Stimulated activated CD8-positive, alpha-beta memory T cell treated with anti-CD3 and anti-CD28 coated beads, Interleukin-4, amount 100 ng/mL, for 1 hour (primary cell): ENCODE data around the gene ST6GAL1.
"Not testable (repeated sequence)": the region's sequence is repeated elsewhere in the genome, so short reads cannot be mapped to it uniquely, and the experiment has no call there.

Experiments used
- DNase-seq, 2 donors: peaks; one replicate each; pipeline ENCODE4 v3.0.0-alpha.2; 2020; ENCODE audit warnings: low read depth in 2 of 2, low spot score in 1 of 2

ST6GAL1 gene, protein sequence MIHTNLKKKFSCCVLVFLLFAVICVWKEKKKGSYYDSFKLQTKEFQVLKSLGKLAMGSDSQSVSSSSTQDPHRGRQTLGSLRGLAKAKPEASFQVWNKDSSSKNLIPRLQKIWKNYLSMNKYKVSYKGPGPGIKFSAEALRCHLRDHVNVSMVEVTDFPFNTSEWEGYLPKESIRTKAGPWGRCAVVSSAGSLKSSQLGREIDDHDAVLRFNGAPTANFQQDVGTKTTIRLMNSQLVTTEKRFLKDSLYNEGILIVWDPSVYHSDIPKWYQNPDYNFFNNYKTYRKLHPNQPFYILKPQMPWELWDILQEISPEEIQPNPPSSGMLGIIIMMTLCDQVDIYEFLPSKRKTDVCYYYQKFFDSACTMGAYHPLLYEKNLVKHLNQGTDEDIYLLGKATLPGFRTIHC

DNA sequence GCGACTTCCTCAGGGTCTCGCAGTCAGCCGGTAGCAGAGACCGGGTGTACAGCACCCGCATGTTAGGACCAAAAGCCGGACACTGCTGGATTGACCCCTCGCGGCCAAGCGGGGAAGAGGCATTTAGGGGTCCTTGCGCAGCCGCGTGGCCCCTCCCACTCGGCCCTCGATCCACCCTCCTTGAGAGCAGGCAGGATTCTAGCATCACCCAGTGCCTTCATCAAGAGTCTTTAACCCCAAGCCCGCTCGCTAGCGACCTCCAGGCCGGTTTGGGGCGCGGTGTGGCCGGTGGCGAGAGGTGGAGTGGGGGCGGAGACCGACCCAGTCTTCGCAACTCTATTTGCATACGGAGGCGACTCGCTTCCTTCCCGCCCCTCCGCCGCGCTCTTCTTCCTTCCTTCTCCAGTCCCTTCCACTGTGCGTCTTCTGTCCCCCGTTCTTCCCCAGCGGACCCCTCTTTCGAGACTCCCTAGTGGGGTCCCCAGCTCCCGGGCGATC is at the start of gene ST6GAL1:
TSS of gene ST6GAL1 (plus strand) at position 384 of the 498 bp plus-strand sequence. CDS start 112,178 bp downstream, outside the sequence.
- DNase-seq, result peak; percentile 40 to 42

DNA sequence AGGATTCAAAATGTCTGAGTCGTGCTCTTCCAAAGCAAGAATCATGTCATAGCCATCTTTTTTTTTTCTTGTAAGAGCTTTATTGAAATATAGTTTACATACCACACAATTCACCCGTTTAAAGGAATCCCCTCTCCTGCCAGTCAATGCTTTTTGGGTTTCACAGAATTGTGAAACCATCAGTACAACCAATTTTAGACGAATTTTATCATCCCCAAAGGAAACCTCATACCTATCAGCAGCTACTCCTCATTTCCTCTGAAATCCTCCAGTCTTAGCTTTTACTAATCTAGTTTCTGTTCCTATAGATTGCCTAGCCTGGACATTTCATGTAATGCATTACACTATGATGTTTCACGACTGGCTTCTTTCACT is 48.2 kb upstream of the ST6GAL1 start:
- no peak for DNase-seq

DNA sequence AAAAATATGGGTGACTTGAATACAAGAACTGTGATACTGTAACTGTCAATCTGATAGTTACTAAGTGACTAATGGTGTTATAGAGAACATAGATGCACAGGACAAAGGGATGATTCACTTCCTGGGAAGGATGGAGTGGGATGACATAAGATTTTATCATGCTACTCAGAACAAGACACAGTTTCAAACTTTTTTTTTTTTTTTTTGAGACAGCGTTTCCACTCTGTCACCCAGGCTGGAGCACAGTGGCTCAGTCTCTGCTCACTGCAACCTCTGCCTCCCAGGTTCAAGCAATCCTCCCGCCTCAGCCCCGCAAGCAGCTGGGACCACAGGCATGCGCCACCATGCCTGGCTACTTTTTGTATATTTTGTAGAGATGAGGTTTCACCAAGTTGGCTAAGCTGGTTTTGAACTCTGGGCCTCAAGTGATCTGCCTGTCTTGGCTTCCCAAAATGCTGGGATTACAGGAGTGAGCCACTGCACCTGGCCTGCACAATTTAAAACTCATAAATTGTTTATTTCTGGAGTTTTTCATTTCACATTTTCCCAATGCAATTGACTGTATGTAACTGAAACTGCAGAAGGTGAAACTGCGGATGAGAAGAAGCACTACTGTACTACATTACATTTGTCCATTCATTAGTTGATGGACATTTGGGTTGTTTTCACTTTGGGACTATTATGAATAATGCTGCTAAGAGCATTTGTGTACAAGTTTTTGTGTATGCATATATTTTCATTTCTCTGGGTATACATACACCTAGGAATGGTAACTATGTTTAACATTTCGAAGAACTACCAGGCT is 47.2 kb upstream of the ST6GAL1 start:
- no peak for DNase-seq

DNA sequence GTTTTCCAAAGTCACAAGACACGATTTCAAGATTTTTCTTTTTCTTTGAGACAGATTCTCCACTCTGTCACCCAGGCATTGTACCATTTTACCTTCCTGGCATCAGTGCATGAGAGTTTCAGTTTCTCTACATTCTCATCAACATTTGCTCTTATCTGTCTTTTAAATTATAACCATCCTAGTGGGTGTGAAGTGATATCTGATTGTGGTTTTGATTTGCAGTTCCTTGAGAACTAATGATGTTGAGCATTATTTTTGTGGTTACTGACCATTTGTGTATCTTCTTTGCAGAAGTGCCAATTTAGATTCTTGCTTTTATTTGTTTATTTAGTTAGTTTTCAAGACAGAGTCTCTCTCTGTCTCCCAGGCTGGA is 46.7 kb upstream of the ST6GAL1 start:
- no peak for DNase-seq

DNA sequence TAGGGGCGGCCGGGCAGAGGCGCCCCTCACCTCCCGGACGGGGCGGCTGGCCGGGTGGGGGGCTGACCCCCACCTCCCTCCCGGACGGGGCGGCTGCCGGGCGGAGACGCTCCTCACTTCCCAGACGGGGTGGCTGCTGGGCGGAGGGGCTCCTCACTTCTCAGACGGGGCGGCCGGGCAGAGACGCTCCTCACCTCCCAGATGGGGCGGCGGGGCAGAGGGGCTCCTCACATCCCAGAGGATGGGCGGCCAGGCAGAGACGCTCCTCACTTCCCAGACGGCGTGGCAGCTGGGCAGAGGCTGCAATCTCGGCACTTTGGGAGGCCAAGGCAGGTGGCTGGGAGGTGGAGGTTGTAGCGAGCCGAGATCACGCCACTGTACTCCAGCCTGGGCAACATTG is 45.5 kb upstream of the ST6GAL1 start:
- not testable (repeated sequence) for DNase-seq

DNA sequence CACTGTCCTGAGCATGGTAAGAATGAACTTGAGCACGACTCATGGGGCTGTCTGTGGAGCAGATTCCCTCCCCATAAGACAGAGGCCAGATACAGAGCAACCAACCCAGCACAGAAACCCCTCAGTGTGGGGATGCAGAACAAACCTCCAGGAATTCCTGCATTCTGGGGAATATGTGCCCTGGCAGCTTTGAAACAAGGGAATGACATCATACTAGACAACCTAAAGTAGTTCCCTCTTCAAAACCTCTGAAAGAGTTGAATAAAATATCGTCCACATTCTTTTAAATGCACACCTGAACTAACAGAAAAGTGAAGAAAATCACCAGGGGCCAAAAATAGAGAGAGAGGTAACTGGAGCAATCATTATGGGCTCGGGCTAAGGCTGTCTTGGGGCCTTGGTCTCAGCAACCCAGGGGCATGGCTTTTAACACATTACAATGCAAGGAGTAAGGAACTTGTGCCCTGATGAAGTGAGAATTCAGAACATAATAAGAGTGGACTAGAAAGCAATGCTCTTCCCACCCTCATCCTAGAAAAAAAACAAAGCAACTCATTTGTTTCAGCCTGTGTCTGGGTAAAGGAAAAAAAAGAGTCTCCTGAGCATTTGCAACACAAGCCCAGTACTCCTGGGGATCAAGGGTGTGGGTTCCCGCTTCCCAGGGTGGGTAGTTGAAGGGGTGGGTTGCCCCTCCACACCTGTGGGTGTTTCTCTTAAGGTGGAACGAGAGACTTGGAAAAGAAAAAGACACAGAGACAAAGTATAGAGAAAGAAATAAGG is 43.9 kb upstream of the ST6GAL1 start:
- DNase-seq, result no peak

DNA sequence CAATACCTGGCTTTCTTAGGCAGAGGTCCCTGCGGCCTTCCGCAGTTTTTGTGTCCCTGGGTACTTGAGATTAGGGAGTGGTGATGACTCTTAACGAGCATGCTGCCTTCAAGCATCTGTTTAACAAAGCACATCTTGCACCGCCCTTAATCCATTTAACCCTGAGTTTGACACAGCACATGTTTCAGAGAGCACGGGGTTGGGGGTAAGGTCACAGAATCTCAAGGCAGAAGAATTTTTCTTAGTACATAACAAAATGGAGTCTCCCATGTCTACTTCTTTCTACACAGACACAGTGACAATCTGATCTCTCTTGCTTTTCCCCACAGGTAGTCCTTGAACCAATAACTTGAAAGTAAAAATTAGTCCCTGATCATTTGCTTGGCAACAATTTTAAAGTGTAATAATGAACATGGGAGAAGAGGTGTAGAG is 42.8 kb upstream of the ST6GAL1 start:
- DNase-seq, result not testable (repeated sequence)

DNA sequence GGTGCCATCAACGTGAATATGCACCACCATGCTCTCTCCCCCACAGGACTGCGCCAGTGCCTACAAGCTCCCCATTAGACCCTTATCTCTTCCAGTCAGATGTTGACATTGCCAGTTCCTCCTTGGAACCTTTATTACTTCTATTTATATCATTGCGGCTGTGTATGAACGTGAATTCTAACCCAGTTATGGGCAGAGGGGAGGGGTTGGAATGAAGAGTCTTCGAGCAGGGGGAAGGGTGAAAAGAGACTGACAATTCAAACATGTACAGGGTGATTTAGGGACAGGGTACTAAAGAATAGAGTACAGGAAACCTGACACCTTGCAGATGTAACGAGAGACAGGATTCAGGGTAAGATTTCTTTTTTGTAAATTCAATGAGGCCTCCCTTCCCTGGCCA is 41.8 kb upstream of the ST6GAL1 start:
- no peak for DNase-seq

DNA sequence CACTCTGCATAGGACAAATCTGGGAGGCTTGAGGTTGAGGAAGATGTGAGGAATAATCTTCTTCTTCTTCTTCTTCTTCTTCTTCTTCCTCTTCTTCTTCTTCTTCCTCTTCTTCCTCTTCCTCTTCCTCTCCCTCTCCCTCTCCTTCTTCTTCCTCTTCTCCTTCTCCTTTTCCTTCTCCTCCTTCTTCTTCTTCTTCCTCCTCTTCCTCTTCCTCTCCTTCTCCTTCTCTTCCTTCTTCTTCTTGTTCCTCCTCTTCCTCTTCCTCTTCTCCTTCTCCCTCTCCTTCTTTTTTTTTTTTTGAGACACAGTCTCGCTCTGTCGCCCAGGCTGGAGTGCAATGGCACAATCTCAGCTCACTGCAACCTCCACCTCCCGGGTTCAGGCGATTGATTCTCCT is 40.6 kb upstream of the ST6GAL1 start:
- DNase-seq, result not testable (repeated sequence)

DNA sequence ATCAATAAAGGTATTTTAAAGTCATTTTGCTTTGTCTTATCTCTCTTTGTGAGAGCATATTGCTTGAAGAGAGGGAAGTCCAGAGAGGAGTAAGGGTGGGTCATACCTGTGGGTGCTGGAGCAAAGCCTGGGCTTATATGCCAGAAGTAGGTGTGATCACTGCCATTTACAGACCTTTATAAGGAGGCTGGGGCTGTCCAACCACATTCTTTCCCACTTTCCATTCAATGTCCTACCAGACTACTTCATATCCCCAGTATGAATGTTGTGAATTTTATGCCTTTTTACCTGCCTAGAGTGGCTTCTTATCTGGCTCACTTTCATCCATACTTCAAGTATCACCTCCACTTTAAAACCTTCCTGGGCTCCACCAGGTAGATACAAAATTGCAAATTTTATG is 39.4 kb upstream of the ST6GAL1 start:
- no peak for DNase-seq

DNA sequence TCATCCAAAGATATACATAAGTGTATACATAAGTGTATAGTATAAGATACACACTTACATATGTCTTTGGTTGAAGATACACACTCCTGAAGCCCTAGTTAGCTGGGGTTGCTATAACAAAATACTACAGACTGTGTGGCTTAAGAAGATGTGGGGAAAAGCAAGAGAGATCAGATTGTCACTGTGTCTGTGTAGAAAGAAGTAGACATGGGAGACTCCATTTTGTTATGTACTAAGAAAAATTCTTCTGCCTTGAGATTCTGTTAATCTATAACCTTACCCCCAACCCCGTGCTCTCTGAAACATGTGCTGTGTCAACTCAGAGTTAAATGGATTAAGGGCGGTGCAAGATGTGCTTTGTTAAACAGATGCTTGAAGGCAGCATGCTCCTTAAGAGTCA is 37.3 kb upstream of the ST6GAL1 start:
- DNase-seq, result not testable (repeated sequence)

DNA sequence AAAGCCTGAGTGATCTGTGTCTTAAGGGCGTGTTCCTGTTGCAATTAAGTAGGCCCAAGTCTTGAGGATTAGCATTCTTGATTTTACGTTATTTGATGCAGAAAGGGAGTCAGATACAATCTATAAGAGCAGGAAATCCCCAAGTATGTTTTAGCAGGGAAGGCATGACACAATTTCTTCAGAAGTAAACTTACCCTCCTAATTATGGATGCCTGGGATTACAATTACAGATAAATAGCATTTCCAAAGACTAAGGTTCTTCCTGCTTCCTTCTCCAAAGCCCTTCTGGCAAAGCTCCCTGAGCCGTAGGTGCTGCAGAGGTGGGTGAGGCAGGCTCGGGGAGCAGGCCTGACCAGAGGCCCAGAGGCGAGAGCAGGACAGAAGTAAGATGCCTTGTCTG is 34.9 kb upstream of the ST6GAL1 start:
- no peak for DNase-seq

DNA sequence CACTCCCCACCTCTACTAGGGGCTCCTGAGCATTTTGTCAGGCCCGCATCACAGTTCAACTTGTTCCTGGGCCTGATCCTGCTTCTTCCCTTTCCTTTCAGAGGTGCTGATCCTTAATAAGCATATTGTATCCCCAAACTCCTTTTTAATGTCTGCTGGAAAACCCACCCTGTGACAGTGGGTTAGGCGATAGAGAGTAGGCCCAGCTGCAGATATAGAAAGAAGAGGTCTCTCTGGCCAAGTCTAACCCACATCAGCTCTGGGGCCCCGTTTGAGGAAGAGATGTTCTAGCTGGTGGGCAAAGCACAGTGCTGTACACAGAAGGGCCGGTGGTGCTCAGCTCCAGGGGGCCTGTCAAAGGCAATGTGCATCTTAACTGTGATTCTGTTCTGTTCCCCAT is 34.3 kb upstream of the ST6GAL1 start:
- no peak for DNase-seq

DNA sequence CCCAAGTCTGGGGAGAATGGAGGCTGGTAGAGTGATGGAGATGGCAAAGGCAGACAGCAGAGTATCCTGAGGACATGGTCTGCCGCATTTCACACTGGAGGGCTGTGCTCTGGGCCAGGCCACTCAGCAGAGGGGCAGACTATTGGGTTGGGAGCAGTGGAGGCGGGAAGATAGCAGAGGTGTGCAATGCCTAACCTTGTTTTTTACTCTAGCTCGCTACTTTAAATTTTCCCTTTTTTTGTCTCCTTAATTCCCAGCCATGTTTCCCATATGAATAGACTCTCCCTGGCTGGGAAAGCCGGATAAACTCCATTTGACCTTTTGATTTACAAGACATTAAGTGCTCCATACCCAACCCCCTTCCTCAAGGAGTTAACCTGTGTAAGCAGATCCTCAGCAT is 33.5 kb upstream of the ST6GAL1 start:
- no peak for DNase-seq

DNA sequence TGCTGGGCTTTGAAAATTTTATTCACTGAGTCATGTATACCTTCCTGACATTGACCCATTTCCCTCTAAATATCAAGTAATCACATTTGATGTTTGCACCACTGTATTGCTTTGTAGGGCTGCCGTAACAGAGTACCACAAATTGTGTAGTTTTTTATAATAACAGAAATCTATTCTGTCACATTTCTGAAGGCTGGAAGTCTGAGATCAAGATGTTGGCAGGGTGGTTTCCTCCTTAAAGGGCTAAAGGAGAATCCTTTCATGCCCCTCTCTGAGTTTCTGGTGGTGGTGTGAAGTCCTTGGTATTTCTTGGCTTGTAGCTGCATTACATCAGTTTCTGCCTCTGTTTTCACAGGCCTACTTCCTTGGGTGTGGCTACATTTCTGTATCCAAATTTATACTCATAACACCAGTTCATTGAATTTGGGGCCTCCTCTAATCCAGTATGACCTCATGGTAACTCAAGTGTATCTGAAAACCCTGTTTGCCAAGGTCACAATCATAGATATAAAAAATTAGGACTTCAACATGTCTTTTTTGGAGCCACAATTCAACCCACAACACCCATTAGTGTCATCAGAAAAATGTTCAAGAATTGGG is 29.1 kb upstream of the ST6GAL1 start:
- no peak for DNase-seq

DNA sequence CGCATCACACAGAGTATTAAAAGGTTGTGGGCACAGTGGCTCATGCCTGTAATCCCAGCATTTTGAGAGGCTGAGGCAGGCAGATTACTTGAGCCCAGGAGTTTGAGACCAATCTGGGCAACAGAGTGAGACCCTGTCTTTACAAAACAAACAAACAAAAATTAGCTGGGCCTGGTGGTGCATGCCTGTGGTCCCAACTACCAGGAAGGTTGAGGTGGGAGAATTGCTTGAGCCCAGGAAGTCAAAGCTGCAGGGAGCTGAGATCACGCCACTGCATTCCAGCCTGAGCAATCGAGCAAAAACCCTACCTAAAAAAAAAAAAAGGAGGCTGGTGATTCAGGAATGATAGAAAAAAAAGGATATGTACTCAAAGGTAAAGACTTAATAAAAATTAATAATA is 28.2 kb upstream of the ST6GAL1 start:
- DNase-seq, result no peak

DNA sequence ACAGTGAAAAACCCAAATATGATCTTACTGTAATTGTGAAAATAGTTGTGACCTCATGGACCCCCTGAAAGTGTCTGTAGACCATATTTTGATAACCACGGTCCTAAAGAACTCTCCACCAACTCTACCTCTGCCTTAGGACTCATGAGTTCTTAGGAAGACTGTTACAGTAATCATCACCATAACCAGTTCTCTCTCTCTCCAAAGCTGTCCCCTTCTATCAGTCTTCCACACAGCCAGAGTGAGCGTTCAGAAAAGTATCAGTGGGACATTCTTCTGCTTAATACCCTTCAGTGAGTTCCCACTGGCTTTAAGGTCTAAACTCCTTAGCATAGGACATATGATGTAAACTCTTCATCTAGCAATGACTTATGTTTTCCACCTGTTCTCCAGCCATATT is 27.6 kb upstream of the ST6GAL1 start:
- no peak for DNase-seq

DNA sequence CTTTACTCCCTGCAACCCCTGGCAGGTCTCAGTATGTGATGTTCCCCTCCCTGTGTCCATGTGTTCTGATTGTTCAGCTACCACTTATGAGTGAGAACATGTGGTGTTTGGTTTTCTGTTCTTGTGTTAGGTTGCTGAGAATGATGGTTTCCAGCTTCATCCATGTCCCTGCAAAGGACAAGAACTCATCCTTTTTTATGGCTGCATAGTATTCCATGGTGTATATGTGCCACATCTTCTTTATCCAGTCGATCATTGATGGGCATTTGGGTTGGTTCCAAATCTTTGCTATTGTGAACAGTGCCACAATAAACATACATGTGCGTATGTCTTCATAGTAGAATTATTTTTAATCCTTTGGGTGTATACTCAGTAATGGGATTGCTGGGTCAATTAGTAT is 26.6 kb upstream of the ST6GAL1 start:
- not testable (repeated sequence) for DNase-seq

DNA sequence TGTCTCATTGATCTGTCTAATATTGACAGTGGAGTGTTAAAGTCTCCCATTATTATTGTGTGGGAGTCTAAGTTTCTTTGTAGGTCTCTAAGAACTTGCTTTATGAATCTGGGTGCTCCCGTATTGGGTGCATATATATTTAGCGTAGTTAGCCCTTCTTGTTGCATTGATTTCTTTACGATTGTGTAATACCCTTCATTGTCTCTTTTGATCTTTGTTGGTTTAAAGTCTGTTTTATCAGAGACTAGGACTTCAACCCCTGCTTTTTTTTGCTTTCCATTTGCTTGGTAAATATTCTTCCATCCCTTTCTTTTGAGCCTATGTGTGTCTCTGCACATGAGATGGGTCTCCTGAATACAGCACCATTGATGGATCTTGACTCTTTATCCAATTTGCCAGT is 23.3 kb upstream of the ST6GAL1 start:
- not testable (repeated sequence) for DNase-seq

DNA sequence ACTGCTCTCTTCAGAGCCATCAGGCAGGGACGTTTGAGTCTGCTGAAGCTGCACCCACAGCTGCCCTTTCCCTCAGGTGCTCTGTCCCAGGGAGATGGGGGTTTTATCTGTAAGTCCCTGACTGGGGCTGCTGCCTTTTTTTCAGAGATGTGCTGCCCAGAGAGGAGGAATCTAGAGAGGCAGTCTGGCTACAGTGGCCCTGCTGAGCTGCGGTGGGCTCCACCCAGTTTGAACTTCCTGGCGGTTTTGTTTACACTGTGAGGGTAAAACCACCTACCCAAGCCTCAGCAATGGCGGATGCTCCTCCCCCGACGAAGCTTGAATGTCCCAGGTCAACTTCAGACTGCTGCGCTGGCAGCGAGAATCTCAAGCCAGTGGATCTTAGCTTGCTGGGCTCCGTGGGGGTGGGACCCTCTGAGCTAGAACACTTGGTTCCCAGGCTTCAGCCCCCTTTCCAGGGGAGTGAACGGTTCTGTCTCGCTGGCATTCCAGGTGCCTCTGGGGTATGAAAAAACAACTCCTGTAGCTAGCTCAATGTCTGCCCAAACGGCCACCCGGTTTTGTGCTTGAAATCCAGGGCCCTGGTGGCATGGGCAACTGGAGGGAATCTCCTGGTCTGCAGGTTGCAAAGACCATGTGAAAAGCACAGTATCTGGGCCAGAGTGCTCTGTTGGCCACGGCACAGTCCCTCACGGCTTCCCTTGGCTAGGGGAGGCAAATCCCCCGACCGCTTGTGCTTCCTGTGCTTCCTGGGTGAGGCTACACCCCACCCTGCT is 21.1 kb upstream of the ST6GAL1 start:
- peak; percentile 64 to 65 for DNase-seq
